GM18519 (cell line): ENCODE data around the gene UBE2Q2.
A peak's percentile ranks its signal among the peaks of the same experiment; 100 is the strongest.
"Not testable (repeated sequence)": the region's sequence is repeated elsewhere in the genome, so short reads cannot be mapped to it uniquely, and the experiment has no call there.

Experiments
- ATAC-seq: cut with Tn5 transposase; IDR thresholded peaks from one replicate; pipeline ENCODE4 v1.9.1; 2021; ENCODE audit warnings: mild to moderate bottlenecking, moderate library complexity; ENCODE audit not compliant: unreplicated experiment, low FRiP score

Gene UBE2Q2

GRCh38 chr15:75864213-75865059 lies 21.2 kb downstream of the UBE2Q2 start:
- ATAC-seq: no peak

GRCh38 chr15:75866045-75866444 lies 22.8 kb downstream of the UBE2Q2 start:
- not testable (repeated sequence) for ATAC-seq

- ATAC-seq: no peak
Observed at GRCh38 chr15:75866916-75867315, 23.7 kb downstream of the UBE2Q2 start.

GRCh38 chr15:75867449-75867848 lies 24.2 kb downstream of the UBE2Q2 start:
- no peak for ATAC-seq

DNA sequence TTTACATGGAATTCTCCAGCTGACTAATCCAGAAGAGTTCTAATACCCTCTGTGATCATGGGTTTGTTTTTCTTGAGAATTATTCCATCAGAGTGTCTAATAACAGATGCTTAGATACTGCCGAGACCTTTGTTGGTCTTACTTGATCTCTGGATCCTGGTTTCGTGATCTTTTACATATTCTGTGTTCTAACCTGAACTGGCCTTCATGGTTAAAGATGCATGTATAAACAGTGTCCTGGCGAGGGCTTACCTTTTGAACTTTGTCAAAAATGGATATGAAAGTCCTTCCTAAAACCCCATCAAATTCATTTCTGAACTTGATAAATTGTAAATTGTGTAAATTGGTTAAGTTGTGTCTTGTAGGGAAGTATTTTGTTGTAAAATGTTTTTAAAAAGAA lies 24.8 kb downstream of the UBE2Q2 start:
- ATAC-seq: no peak

- ATAC-seq: no peak
Observed at GRCh38 chr15:75869446-75869845, 26.2 kb downstream of the UBE2Q2 start.

- not testable (repeated sequence) for ATAC-seq
Observed at GRCh38 chr15:75871589-75871988, 28.3 kb downstream of the UBE2Q2 start.

DNA sequence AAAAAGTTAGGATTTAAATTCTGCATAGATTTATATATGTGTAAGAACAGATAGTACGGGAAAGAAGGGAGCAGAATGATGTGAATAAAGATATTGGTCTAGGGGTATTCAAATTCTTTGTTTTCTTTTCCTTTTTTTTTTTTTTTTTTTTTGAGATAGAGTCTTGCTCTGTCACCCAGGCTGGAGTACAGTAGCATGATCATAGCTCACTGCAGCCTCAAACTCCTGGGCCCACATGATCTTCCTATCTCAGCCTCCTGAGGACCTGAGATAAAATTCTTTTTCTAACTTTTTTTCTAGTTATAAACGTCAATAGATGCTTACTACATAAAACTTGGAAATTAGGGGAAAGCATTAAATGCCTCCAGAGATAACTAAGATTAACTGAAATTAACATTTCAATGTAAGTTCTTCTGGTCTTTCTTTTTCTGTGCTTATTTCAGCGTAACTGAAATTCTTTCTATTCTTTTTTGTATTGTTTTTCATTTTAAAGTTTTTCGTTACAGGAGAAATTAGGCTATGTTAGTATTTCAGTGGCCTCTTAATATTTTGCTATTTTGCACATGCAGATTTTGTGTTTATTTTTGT lies 29.2 kb downstream of the UBE2Q2 start:
- no peak for ATAC-seq

DNA sequence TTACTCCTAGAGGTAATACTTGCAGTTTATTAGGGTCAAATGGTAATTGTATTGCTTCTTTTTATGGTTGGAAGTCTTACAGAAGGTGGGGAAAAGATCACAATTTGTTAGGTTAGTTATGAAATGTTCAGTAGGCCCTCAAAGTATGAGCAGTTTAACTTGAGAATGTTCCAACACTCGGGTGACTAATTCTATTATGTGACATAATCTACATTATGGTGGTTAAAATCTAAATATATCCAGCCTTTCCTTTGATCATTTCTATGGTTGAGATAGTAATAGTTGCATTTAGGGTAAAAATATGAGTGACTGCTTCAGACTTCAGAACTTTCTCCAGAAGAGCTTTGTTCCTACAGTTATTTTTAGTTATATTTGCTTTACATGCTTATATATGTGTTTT lies 40.8 kb downstream of the UBE2Q2 start:
- no peak for ATAC-seq

DNA sequence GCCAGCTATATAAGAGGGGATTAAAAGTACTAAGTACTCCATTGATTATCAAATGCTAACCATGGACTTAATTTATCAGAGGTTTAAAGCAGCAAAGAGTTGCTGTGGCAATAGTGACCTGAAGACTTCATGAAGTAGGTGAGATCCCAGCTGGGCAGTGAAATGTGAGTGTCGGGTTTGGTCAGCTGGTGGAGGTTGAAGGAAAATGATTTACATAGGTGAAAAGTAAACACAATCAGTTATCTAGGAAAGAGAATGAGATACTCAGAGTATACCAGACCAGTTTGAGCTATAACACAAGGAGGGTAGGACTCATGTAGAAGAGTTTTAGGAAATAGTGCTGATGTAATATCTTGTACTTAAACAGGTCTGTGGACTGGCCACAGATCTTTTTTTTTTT lies 43.9 kb downstream of the UBE2Q2 start:
- no peak for ATAC-seq

DNA sequence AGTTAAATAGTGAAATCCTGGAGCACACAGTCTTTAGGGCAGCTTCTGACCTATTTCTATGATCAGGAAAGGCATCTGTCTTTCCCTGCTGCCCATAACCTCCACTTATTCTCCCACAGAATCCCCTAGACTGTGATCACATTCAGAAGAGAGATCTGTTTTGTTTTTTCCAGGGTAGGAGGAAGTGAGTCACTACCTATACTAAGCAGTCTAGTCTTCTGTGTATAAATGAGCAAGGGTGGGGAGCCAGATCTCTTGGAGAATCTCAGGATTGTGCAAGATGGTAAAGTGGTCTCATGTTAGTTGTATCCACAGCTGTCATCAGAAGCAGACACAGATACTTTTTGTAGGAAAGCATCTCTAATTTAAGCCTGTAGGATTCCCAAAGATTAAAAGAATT lies 48.6 kb downstream of the UBE2Q2 start:
- no peak for ATAC-seq

DNA sequence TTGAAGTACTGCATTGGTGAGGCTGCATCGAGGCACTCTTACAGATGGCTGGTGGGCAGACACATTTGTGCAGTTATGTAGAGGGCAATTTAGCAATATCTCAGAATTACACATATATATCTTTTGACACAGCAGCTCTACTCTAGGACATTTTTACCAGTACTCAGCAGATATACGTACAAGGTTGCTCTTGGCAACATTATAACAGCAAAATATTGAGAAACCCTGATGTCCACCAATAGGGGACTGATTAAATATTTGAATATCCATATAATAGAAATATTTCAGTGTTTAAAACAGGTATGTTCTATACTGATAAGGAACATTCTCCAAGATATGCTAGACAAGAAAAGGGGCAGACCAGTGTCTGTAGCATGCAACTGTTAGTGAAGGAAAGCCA lies 52.5 kb downstream of the UBE2Q2 start:
- no peak for ATAC-seq

DNA sequence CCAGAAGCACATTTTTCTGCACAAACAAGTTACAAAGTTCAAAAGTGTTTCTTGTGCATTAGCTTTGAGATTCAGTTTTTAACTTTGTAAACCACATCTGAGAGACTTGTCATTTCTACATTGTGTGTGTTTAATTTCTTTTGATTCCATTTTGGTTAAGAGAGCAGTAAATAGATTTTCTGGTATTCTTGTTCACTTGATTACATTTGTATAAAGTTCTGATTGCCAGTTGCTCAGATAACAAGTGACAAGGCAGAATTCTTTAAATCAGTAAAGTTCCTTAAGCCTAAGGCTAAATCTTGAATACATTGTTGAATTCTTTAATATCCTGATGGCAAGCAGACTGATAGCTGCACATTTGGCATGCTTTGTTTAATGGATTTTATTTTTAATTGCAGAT lies 57.3 kb downstream of the UBE2Q2 start:
- no peak for ATAC-seq

GRCh38 chr15:75902129-75902557 lies 58.9 kb downstream of the UBE2Q2 start:
- ATAC-seq: no peak

GRCh38 chr15:75903331-75904239 lies 60.3 kb downstream of the UBE2Q2 start, which contains the start of gene FBXO22:
TSS of gene FBXO22 (plus strand) at chr15:75903878. CDS start at chr15:75903964, 86 bp downstream.
- ATAC-seq: peak; percentile 75

- no peak for ATAC-seq
Observed at GRCh38 chr15:75905231-75905630, 62.0 kb downstream of the UBE2Q2 start.

- ATAC-seq: not testable (repeated sequence)
Observed at GRCh38 chr15:75910355-75910754, 67.1 kb downstream of the UBE2Q2 start.

GRCh38 chr15:75916978-75917377 lies 73.7 kb downstream of the UBE2Q2 start:
- no peak for ATAC-seq

- ATAC-seq: no peak
Observed at GRCh38 chr15:75918135-75918534, 74.9 kb downstream of the UBE2Q2 start.

DNA sequence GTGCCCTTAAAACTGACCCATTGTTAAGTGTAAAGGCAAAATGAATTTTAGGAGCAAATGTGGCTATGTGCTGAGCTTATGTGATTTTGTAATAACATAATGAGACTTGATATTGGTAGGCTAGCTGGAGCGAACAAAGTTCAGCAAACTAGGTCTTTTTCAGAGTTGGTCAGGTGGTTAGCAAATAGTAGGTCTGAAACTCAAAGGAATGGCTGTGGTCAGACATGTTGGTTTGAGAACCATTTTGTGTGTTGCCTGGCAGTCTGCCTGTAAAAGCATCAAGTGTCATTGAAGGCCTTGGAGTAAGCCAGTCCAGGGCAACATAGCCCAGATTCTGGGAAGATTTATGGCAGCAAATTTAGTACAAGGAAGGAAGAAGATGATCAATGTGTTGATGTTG lies 76.8 kb downstream of the UBE2Q2 start:
- no peak for ATAC-seq
